Stimulated activated CD4-positive, alpha-beta T cell treated with anti-CD3 and anti-CD28 coated beads, Interleukin-12 subunit alpha, Interleukin-12 subunit beta, amount 100 ng/mL, for 4 hours (primary cell): ENCODE data around the gene MAP2K3.
"Not testable (repeated sequence)": the region's sequence is repeated elsewhere in the genome, so short reads cannot be mapped to it uniquely, and the experiment has no call there.

Source experiments
- DNase-seq: peaks from one replicate; pipeline ENCODE4 v3.0.0-alpha.2; 2020

The MAP2K3 gene

GRCh38 chr17:21337981-21338625, 53.6 kb downstream of the MAP2K3 start:
- not testable (repeated sequence) for DNase-seq

- DNase-seq, result no peak
These were observed 54.5 kb downstream of the MAP2K3 start for GRCh38 chr17:21339011-21339410.

- DNase-seq, result not testable (repeated sequence)
These were observed 55.1 kb downstream of the MAP2K3 start for GRCh38 chr17:21339571-21339970.

- not testable (repeated sequence) for DNase-seq
These were observed 55.9 kb downstream of the MAP2K3 start for GRCh38 chr17:21340407-21340806.

- not testable (repeated sequence) for DNase-seq
These were observed 56.8 kb downstream of the MAP2K3 start for GRCh38 chr17:21341279-21341678.

- DNase-seq, result not testable (repeated sequence)
These were observed 57.5 kb downstream of the MAP2K3 start for GRCh38 chr17:21341925-21342540.

GRCh38 chr17:21343061-21343949, 58.8 kb downstream of the MAP2K3 start:
- DNase-seq, result not testable (repeated sequence)

- DNase-seq, result not testable (repeated sequence)
These were observed 60.3 kb downstream of the MAP2K3 start for GRCh38 chr17:21344801-21345200.

- DNase-seq, result no peak
These were observed 60.7 kb downstream of the MAP2K3 start for GRCh38 chr17:21345236-21345635.

- not testable (repeated sequence) for DNase-seq
These were observed 61.6 kb downstream of the MAP2K3 start for GRCh38 chr17:21346107-21346506.

- not testable (repeated sequence) for DNase-seq
These were observed 62.2 kb downstream of the MAP2K3 start for GRCh38 chr17:21346651-21347250.

GRCh38 chr17:21347660-21348059, 63.1 kb downstream of the MAP2K3 start:
- DNase-seq, result not testable (repeated sequence)

- DNase-seq, result not testable (repeated sequence)
These were observed 63.8 kb downstream of the MAP2K3 start for GRCh38 chr17:21348081-21348925.

- DNase-seq, result not testable (repeated sequence)
These were observed 64.4 kb downstream of the MAP2K3 start for GRCh38 chr17:21348926-21349261.

GRCh38 chr17:21349358-21350050, 65.0 kb downstream of the MAP2K3 start:
- not testable (repeated sequence) for DNase-seq

GRCh38 chr17:21350495-21350894, 66.0 kb downstream of the MAP2K3 start:
- not testable (repeated sequence) for DNase-seq

- no peak for DNase-seq
These were observed 67.0 kb downstream of the MAP2K3 start for GRCh38 chr17:21351366-21352065.

- no peak for DNase-seq
These were observed 67.9 kb downstream of the MAP2K3 start for GRCh38 chr17:21352221-21352980.

GRCh38 chr17:21352981-21353265, 68.4 kb downstream of the MAP2K3 start:
- DNase-seq, result no peak

- no peak for DNase-seq
These were observed 69.0 kb downstream of the MAP2K3 start for GRCh38 chr17:21353326-21354010.
